ENCODE results near the gene ALG12.

ALG12 gene

DNA sequence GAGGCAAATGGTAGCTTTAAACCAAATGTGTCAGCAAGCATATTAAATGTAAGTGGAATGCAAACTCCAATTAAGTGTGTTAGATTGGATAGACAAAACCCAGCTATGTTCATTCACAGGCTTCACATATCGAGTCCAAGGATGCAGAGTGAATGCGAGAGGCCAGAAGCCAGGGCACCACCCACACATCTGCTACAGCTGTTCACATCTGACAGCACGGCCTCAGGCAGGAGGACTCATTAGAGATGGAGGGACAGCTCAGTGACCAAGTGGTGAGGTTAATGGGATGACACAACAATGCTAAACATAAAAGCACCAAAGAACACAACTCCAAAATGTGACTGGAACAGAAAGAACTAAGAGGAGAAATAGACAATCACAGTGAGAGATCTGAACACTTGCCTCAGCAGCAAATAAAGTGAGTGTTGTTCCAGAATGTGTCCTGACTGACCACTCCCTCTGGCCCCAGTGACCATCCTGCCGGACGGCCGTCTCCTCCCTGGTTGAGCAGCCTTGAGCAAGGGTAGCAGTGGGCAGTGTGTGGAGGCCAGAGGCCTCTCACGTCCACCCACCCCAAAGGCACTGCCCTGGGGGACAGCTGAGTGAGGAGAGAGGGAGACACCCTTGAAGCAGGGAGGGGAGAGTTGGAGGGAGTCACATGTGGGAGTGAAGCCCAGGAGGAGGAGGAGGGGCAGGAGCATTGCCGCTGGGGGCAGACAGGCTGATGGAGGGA is 23.8 kb downstream of the ALG12 start:
- no peak for TF ChIP-seq POLR2AphosphoS5 (IDR thresholded peaks at IDR 0.05; ENCODE audit: low read depth, low read length)
- TF ChIP-seq, protein P1, sequence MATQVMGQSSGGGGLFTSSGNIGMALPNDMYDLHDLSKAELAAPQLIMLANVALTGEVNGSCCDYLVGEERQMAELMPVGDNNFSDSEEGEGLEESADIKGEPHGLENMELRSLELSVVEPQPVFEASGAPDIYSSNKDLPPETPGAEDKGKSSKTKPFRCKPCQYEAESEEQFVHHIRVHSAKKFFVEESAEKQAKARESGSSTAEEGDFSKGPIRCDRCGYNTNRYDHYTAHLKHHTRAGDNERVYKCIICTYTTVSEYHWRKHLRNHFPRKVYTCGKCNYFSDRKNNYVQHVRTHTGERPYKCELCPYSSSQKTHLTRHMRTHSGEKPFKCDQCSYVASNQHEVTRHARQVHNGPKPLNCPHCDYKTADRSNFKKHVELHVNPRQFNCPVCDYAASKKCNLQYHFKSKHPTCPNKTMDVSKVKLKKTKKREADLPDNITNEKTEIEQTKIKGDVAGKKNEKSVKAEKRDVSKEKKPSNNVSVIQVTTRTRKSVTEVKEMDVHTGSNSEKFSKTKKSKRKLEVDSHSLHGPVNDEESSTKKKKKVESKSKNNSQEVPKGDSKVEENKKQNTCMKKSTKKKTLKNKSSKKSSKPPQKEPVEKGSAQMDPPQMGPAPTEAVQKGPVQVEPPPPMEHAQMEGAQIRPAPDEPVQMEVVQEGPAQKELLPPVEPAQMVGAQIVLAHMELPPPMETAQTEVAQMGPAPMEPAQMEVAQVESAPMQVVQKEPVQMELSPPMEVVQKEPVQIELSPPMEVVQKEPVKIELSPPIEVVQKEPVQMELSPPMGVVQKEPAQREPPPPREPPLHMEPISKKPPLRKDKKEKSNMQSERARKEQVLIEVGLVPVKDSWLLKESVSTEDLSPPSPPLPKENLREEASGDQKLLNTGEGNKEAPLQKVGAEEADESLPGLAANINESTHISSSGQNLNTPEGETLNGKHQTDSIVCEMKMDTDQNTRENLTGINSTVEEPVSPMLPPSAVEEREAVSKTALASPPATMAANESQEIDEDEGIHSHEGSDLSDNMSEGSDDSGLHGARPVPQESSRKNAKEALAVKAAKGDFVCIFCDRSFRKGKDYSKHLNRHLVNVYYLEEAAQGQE (IDR thresholded peaks at IDR 0.05; ENCODE audit: insufficient read depth in 1 of 2, low read depth in 2 of 2, low read length in 2 of 2), result no peak
- no peak for TF ChIP-seq TAF1 (IDR thresholded peaks at IDR 0.05; ENCODE audit: borderline replicate concordance, insufficient read depth, low read length)
- no peak for TF ChIP-seq FOXP2 (optimal IDR thresholded peaks at IDR 0.05; ENCODE audit: borderline replicate concordance, extremely low read depth, extremely low read length, insufficient read depth)
- no peak for TF ChIP-seq SIN3A (IDR thresholded peaks at IDR 0.05; ENCODE audit: borderline replicate concordance, insufficient read depth, low read length)

- no peak for TF ChIP-seq FOXP2 (optimal IDR thresholded peaks at IDR 0.05; ENCODE audit: borderline replicate concordance, extremely low read depth, extremely low read length, insufficient read depth)
- no peak for TF ChIP-seq POLR2AphosphoS5 (IDR thresholded peaks at IDR 0.05; ENCODE audit: low read depth, low read length)
Measured at GRCh38 chr22:49893025-49893424, 25.2 kb downstream of the ALG12 start.

DNA sequence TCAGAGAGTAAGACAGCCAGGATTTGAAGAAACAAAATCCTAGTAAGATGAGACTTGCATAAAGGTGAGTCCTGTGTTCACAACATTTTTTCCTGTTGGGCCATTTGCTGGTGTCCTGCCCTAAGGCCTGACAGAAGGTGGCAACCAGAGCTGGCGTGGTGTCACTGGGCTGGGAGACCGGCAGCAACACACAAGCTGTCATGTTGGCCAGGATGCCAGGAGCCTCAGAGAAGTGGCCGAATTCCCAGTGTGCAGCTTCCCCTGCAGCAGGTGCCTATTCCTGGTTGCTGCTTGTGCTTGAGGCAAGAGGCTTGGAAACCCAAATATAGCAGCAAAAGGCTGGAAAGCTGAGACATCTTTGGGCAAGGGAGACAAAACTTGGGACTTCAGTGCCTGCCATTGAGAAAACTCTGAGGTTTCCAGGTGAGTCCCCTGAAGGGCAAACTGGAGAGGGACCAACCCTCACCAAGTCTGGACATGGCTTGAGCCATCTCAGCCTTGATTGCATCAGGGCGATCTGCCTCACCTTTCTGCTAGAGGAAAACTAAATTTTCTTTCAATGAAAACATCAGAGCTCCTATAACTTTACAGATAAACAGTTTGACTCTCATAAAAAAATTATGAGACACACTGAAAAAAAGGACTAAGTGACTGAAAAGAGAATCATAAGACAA is 25.9 kb downstream of the ALG12 start:
- TF ChIP-seq FOXP2 (optimal IDR thresholded peaks at IDR 0.05; ENCODE audit: borderline replicate concordance, extremely low read depth, extremely low read length, insufficient read depth), result no peak
- no peak for TF ChIP-seq TAF1 (IDR thresholded peaks at IDR 0.05; ENCODE audit: borderline replicate concordance, insufficient read depth, low read length)
- no peak for TF ChIP-seq SIN3A (IDR thresholded peaks at IDR 0.05; ENCODE audit: borderline replicate concordance, insufficient read depth, low read length)

GRCh38 chr22:49889071-49889470 is 29.2 kb downstream of the ALG12 start:
- TF ChIP-seq SIN3A (IDR thresholded peaks at IDR 0.05; ENCODE audit: borderline replicate concordance, insufficient read depth, low read length) (no peak), TAF1 (IDR thresholded peaks at IDR 0.05; ENCODE audit: borderline replicate concordance, insufficient read depth, low read length) (no peak), FOXP2 (optimal IDR thresholded peaks at IDR 0.05; ENCODE audit: borderline replicate concordance, extremely low read depth, extremely low read length, insufficient read depth) (no peak), POLR2AphosphoS5 (IDR thresholded peaks at IDR 0.05; ENCODE audit: low read depth, low read length) (no peak)
- TF ChIP-seq, protein P1 (IDR thresholded peaks at IDR 0.05; ENCODE audit: insufficient read depth in 1 of 2, low read depth in 2 of 2, low read length in 2 of 2), result no peak

GRCh38 chr22:49887702-49888101 is 30.5 kb downstream of the ALG12 start:
- no peak for TF ChIP-seq SIN3A (IDR thresholded peaks at IDR 0.05; ENCODE audit: borderline replicate concordance, insufficient read depth, low read length)
- TF ChIP-seq POLR2AphosphoS5 (IDR thresholded peaks at IDR 0.05; ENCODE audit: low read depth, low read length), result no peak
- TF ChIP-seq TAF1 (IDR thresholded peaks at IDR 0.05; ENCODE audit: borderline replicate concordance, insufficient read depth, low read length), result no peak
- TF ChIP-seq, protein P1 (IDR thresholded peaks at IDR 0.05; ENCODE audit: insufficient read depth in 1 of 2, low read depth in 2 of 2, low read length in 2 of 2), result no peak
- TF ChIP-seq FOXP2 (optimal IDR thresholded peaks at IDR 0.05; ENCODE audit: borderline replicate concordance, extremely low read depth, extremely low read length, insufficient read depth), result no peak

DNA sequence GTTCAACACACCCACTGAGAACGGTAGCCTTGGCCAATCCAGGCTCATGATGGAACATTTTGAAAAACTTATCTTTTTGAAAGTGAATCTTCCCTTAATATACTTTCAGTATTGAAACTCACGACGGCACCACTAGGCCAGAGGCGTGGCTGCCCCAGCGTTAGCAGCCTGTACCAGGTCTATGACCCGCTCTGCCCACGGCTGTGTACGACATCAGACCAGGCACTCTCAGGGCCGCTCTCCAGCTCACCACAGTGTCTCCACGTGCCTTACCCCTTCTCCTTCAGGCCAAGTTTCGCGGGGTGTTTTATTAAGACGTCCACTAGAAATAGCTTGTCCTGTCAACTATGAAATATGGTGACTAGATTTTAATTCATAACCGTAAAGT is 31.2 kb downstream of the ALG12 start:
- TF ChIP-seq, protein P1 (IDR thresholded peaks at IDR 0.05; ENCODE audit: insufficient read depth in 1 of 2, low read depth in 2 of 2, low read length in 2 of 2), result no peak
- TF ChIP-seq FOXP2 (optimal IDR thresholded peaks at IDR 0.05; ENCODE audit: borderline replicate concordance, extremely low read depth, extremely low read length, insufficient read depth), result no peak
- TF ChIP-seq POLR2AphosphoS5 (IDR thresholded peaks at IDR 0.05; ENCODE audit: low read depth, low read length), result no peak
- TF ChIP-seq SIN3A (IDR thresholded peaks at IDR 0.05; ENCODE audit: borderline replicate concordance, insufficient read depth, low read length), result no peak
- no peak for TF ChIP-seq TAF1 (IDR thresholded peaks at IDR 0.05; ENCODE audit: borderline replicate concordance, insufficient read depth, low read length)

All from PFSK-1 (cell line).